ENCODE data around the gene RLN1.
"Not testable (repeated sequence)": the region's sequence is repeated elsewhere in the genome, so short reads cannot be mapped to it uniquely, and the experiment has no call there.

RLN1 gene

DNA sequence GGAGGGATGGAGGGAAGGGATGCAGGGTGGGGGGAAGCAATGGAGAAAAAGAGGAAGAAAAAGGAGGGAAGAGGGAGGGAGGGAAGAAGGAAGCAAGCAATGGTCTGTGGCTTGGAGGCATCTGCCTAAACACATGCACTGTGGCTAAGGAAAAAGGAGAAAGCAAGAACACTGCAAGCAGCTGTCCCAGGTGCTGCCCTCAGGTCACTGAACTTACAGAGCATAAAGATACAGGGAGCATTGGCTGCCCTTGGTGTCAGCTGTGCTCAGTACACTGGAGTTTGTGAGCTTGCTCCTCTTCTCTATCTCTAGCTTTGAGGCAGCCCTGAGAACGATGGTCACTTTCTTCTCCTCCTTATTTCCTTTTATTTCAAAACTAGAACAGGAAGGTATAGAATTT, 18.1 kb downstream of the RLN1 start:
- DNase-seq (ENCODE audit: low spot score) = not testable (repeated sequence)

GRCh38 chr9:5321058-5321457, 18.6 kb downstream of the RLN1 start:
- no peak for DNase-seq (ENCODE audit: low spot score)

GRCh38 chr9:5316406-5316805, 23.3 kb downstream of the RLN1 start:
- not testable (repeated sequence) for DNase-seq (ENCODE audit: low spot score)

DNA sequence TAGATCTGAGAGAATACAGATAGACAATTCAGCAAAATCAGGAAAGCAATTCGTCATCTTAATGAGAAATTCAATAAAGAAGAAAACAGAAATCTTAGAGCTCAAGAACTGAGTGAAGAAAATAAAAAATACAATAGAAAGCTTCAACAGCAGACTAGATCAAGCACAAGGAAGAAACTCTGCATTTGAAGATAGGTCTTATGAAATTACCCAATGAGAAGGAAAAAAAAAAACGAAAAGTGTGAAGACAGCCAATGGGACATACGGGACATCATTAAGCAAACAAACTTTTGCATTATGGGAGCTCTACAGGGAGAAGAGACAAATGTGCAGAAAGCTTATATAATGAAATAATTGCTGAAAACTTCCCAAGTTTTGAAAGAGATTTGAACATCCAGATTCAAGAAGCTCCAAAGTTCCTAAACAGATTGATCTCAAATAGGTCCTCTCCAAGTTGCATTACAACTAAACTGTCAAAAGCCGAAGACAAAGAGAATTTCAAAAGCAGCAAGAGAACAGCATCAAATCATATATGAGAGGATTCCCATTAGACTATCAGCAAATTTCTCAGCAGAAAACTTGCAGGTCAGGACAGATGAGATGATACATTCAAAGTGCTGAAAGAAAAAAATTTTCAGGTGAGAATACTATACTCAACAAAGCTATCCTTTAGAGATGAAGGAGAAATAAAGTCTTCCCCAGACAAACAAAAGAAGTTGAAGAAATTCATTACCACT, 24.3 kb downstream of the RLN1 start:
- DNase-seq (ENCODE audit: low spot score) = no peak

GRCh38 chr9:5310851-5311250, 28.8 kb downstream of the RLN1 start:
- DNase-seq (ENCODE audit: low spot score) = no peak

DNA sequence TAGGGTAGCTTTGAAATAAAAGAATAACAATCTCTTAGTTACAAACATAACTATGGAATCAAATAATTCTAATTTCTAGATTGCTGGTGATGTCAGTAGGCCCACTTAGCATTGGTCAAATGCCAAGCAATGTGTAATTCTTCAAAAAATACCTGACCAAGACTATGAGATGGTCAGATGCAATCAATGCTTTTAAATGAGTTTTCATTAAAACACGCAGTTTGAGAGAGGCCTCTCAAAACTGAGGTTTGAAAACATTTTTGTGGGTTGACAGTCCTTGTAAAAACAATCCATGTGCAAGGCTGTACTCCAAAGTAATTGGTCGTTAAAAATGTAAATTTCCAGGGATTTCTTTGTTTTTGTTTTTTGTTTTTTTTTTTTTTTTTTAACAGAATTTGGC, 33.9 kb downstream of the RLN1 start:
- no peak for DNase-seq (ENCODE audit: low spot score)

DNA sequence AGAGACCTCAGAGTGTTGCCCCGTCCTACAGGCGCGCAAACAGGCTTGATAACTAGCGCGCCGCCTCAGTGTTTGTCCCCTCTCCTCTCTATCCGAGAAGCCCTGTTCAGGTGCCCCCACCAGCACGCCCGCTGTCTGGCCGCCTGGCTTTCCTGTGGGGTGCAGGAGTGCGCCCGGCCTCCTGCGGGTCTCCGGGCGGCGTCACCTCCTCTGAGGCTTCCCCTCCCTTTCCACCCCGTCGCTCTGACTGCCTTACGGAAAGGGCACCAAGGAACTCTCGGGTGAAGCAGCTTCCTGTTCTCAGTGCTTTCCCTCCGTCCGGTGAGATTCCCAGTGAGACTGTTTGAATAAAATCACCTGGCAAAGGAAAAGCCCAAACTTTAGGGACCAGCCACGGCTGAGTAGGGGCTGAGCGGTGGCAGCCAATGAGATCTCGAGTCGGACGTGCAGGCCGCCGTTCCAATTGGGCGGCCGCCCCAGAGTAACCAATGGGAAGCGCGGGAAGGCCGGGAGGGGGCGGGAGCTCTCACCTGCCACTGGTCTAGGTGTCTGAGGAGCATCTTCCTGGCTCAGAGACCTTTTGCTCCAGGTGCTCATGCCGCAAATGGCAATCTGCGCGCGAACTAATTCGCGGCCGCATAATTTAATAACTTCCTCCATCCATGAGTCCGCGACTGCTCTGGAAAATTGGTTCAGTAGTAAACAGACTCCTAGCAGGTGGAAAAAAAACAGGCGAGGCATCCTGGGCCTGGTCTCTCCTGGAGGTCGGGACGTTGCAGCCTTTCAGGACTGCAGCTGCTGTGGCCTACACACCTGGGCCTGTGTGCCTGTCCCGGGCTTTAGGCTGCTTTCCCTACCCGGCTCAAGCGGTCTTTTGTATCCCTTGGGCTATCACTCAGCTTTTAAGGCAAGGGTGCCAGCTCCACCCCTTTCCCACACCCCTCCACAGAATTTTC, 35.6 kb downstream of the RLN1 start, which contains the start of gene RLN2:
Gene RLN2, minus strand, starts transcription at position 877 of the 956 bp plus-strand sequence. Its CDS starts 136 bp downstream, at position 741.
- DNase-seq (ENCODE audit: low spot score) = not testable (repeated sequence)

- no peak for DNase-seq (ENCODE audit: low spot score)
Measured at GRCh38 chr9:5301544-5301943, 38.1 kb downstream of the RLN1 start.

DNA sequence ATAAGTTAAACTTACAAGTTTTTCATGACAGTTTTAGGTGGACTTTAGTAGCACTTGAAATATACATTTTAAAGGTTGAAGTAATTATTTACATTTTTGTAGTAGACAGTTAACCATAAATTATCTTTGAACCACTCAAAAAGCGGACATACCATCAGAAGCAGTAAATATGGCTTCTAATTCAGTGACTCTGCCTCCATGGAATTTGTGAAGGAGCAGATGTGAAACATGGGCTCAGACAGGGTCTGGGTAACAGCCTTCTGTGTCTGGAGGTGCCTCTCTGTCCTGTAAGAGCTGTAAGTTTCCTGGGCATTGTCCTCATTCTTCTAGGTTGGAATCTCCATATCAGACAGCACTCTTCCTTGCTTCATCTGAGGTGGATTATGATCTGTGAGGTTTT, 47.5 kb downstream of the RLN1 start:
- no peak for DNase-seq (ENCODE audit: low spot score)

DNA sequence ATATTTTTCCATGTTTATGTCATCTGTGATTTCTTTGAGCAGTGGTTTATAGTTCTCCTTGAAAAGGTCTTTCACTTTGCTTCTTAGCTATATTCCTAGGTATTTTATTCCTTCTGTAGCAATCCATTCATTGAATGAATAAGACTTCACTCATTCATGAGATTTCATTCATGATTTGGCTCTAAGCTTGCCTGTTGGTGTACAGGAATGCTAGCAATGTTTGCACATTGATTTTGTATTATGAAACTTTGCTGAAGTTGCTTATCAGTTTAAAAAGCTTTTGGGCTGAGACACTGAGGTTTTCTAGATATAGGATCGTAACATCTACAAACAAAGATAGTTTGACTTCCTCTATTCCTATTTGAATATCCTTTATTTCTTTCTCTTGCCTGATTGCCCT, 51.1 kb downstream of the RLN1 start:
- no peak for DNase-seq (ENCODE audit: low spot score)

DNA sequence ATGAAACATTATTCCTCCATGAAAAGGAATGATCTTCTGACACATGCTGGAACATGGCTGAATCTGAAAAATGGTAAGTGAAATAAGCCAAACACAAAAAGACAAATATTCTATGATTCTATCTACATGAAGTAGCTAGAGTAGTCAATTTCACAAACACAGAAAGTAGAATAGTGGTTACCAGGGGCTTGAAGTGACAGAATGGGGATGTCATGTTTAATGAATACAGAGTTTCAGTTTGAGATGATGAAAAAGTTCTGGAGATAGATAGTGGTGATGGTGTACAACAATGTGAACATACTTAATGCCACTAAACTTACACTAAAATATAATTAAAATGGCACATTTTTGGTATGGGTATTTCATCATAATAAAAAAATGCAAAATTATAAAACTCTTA, 53.4 kb downstream of the RLN1 start:
- DNase-seq (ENCODE audit: low spot score) = no peak
